Measurements from ENCODE around the gene PTOV1.

The PTOV1 gene

GRCh38 chr19:49877879-49878743, 27.2 kb downstream of the PTOV1 start:
- TF ChIP-seq CTCF (IDR thresholded peaks at IDR 0.05; ENCODE audit: control insufficient read depth, insufficient read depth, low read depth, low read length, missing control alignments) = no peak
- DNase-seq (ENCODE audit: low read depth) = peak; percentile 86
- peak overlapping the region; percentile 96 for H3K4me3 ChIP-seq (ENCODE audit: control insufficient read depth, low read depth, low read length)

GRCh38 chr19:49878744-49879070, 27.7 kb downstream of the PTOV1 start:
- no peak for TF ChIP-seq CTCF (IDR thresholded peaks at IDR 0.05; ENCODE audit: control insufficient read depth, insufficient read depth, low read depth, low read length, missing control alignments)
- DNase-seq (ENCODE audit: low read depth) = no peak
- peak overlapping the region; percentile 96; the same call in 1 of the 2 replicates for H3K4me3 ChIP-seq (ENCODE audit: control insufficient read depth, low read depth, low read length)

- TF ChIP-seq CTCF (IDR thresholded peaks at IDR 0.05; ENCODE audit: control insufficient read depth, insufficient read depth, low read depth, low read length, missing control alignments) = no peak
- no peak overlapping the region for H3K4me3 ChIP-seq (ENCODE audit: control insufficient read depth, low read depth, low read length)
- DNase-seq (ENCODE audit: low read depth) = no peak
Measured at GRCh38 chr19:49879243-49879963, 28.4 kb downstream of the PTOV1 start.

GRCh38 chr19:49880162-49880869, 29.4 kb downstream of the PTOV1 start:
- no peak for DNase-seq (ENCODE audit: low read depth)
- no peak for TF ChIP-seq CTCF (IDR thresholded peaks at IDR 0.05; ENCODE audit: control insufficient read depth, insufficient read depth, low read depth, low read length, missing control alignments)
- H3K4me3 ChIP-seq (ENCODE audit: control insufficient read depth, low read depth, low read length) = no peak overlapping the region

GRCh38 chr19:49881186-49881585, 30.2 kb downstream of the PTOV1 start:
- no peak for TF ChIP-seq CTCF (IDR thresholded peaks at IDR 0.05; ENCODE audit: control insufficient read depth, insufficient read depth, low read depth, low read length, missing control alignments)
- H3K4me3 ChIP-seq (ENCODE audit: control insufficient read depth, low read depth, low read length) = no peak overlapping the region
- DNase-seq (ENCODE audit: low read depth) = no peak

GRCh38 chr19:49881672-49882394, 30.9 kb downstream of the PTOV1 start:
- no peak for DNase-seq (ENCODE audit: low read depth)
- no peak overlapping the region for H3K4me3 ChIP-seq (ENCODE audit: control insufficient read depth, low read depth, low read length)
- TF ChIP-seq CTCF (IDR thresholded peaks at IDR 0.05; ENCODE audit: control insufficient read depth, insufficient read depth, low read depth, low read length, missing control alignments) = no peak
